Activated T-helper 1 cell treated with anti-CD3 and anti-CD28 coated beads, Interleukin-12 subunit alpha, Interleukin-12 subunit beta, Interleukin-2, Interleukin-4 antibody, amounts not matched to agents 30 ng/mL and 10 ng/mL and 1 ng/mL, durations not matched to agents 14 hours and 24 hours and 36 hours (primary cell): Measurements from ENCODE around the gene EVI5. TPM values are rescaled to one million over a fixed set of nuclear protein-coding genes. Genes with fewer than 3 reads are reported as not detected.

ENCODE experiments used
- total RNA-seq: library from RNA; stranded (reverse); gene quantifications from 2 replicates; pipeline ENCODE4 v1.2.3, GENCODE V29; 2022

Gene EVI5
- total RNA-seq, 1 donor from 2014 or later, result 11.3 TPM

Other genes with a start within 250 kb of the EVI5 start
- 1,115 and 1,120 TPM in 2 replicates for gene RPL5, start 46.9 kb upstream of the EVI5 start, total RNA-seq
- 20.3 and 20.8 TPM in 2 replicates for gene DIPK1A, start 176.4 kb upstream of the EVI5 start, total RNA-seq